ENCODE data around the gene TBCE.

Gene TBCE

GRCh38 chr1:235329139-235329902, 37.9 kb upstream of the TBCE start:
- H3K4me3 ChIP-seq (ENCODE audit: low read depth in 1 of 2, low read length in 1 of 2), result peak overlapping the region; percentile 96 to 97
- peaks cover 69 to 72% of the 10 kb centered on the region in 2 experiments for H3K4me1 ChIP-seq (ENCODE audit: control insufficient read depth in 1 of 2, insufficient read depth in 1 of 2, low read depth in 1 of 2, low read length in 1 of 2)
- H3K27ac ChIP-seq, result peak overlapping the region; percentile 97
- no peaks in the 10 kb centered on the region for H3K36me3 ChIP-seq
- TF ChIP-seq CTCF (IDR thresholded peaks at IDR 0.05), result no peak
- H3K9me3 ChIP-seq, result no peaks in the 10 kb centered on the region
- H3K27me3 ChIP-seq, result no peaks in the 10 kb centered on the region

DNA sequence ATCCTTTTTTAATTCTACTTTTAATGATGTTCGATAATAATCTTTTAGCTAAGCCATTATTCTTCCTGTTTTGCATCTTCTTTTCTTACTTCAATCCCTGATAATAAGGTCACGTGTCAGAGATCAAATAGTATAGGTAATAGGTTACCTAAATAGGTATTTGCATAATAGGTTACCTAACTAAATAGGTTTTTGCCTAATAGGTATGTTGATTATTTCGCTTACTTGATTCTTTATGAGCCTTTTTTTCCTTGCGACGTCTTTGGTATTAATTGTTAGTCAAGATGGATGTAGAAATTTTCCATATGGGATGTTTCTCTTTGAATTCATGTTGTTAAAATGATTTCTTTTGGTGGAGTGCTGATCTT, 36.3 kb upstream of the TBCE start:
- peaks cover 9% of the 10 kb centered on the region for H3K36me3 ChIP-seq
- no peak for TF ChIP-seq CTCF (IDR thresholded peaks at IDR 0.05)
- peaks cover 54 to 56% of the 10 kb centered on the region in 2 experiments for H3K4me1 ChIP-seq (ENCODE audit: control insufficient read depth in 1 of 2, insufficient read depth in 1 of 2, low read depth in 1 of 2, low read length in 1 of 2)
- H3K4me3 ChIP-seq (ENCODE audit: low read depth in 1 of 2, low read length in 1 of 2), result no peak overlapping the region
- peak overlapping the region; percentile 97 for H3K27ac ChIP-seq
- H3K9me3 ChIP-seq, result no peaks in the 10 kb centered on the region
- H3K27me3 ChIP-seq, result no peaks in the 10 kb centered on the region

- H3K9me3 ChIP-seq, result no peaks in the 10 kb centered on the region
- no peaks in the 10 kb centered on the region for H3K27me3 ChIP-seq
- H3K36me3 ChIP-seq, result peaks cover 12% of the 10 kb centered on the region
- H3K4me3 ChIP-seq (ENCODE audit: low read depth in 1 of 2, low read length in 1 of 2), result no peak overlapping the region
- H3K27ac ChIP-seq, result peak overlapping the region; percentile 97
- no peak for TF ChIP-seq CTCF (IDR thresholded peaks at IDR 0.05)
- peaks cover 49 to 51% of the 10 kb centered on the region in 2 experiments for H3K4me1 ChIP-seq (ENCODE audit: control insufficient read depth in 1 of 2, insufficient read depth in 1 of 2, low read depth in 1 of 2, low read length in 1 of 2)
These were observed 35.8 kb upstream of the TBCE start for GRCh38 chr1:235331401-235331800.

- H3K9me3 ChIP-seq, result no peaks in the 10 kb centered on the region
- H3K27ac ChIP-seq, result peak overlapping the region; percentile 60
- H3K27me3 ChIP-seq, result no peaks in the 10 kb centered on the region
- no peak overlapping the region for H3K4me3 ChIP-seq (ENCODE audit: low read depth in 1 of 2, low read length in 1 of 2)
- TF ChIP-seq CTCF (IDR thresholded peaks at IDR 0.05), result no peak
- H3K4me1 ChIP-seq (ENCODE audit: control insufficient read depth in 1 of 2, insufficient read depth in 1 of 2, low read depth in 1 of 2, low read length in 1 of 2), result peaks cover 15 to 18% of the 10 kb centered on the region in 2 experiments
- H3K36me3 ChIP-seq, result peaks cover 55% of the 10 kb centered on the region
These were observed 30.3 kb upstream of the TBCE start for GRCh38 chr1:235336903-235337302.

DNA sequence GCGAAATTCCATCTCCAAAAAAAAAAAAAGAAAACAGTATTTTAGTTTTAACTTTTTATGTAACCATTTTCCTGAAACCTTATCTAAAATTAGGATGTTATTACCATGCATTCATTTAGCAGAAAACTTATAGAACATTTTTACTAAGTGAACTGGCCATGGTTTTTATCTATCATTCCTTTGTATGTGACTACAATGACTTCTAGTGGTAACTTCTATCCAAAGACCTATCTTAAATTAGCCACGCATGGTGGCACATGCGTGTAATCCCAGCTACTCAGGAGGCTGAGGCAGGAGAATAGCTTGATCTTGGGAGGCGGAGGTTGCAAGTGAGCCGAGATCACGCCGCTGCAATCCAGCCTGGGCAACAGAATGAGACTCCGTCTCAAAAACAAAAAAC, 27.5 kb upstream of the TBCE start:
- no peaks in the 10 kb centered on the region for H3K9me3 ChIP-seq
- no peak for TF ChIP-seq CTCF (IDR thresholded peaks at IDR 0.05)
- no peak overlapping the region for H3K27ac ChIP-seq
- H3K27me3 ChIP-seq, result no peaks in the 10 kb centered on the region
- no peaks in the 10 kb centered on the region for H3K4me1 ChIP-seq (ENCODE audit: control insufficient read depth in 1 of 2, insufficient read depth in 1 of 2, low read depth in 1 of 2, low read length in 1 of 2)
- H3K4me3 ChIP-seq (ENCODE audit: low read depth in 1 of 2, low read length in 1 of 2), result no peak overlapping the region
- peaks cover 75% of the 10 kb centered on the region for H3K36me3 ChIP-seq
